ENCODE results near the gene STOX2.

The STOX2 gene

GRCh38 chr4:183898456-183898855 lies 6.7 kb upstream of the STOX2 start:
- no peak for DNase-seq

GRCh38 chr4:183903021-183903760 lies 1.9 kb upstream of the STOX2 start:
- DNase-seq = no peak

GRCh38 chr4:183905593-183906488 lies 734 bp downstream of the STOX2 start:
- DNase-seq = no peak

GRCh38 chr4:183906489-183906738 lies 1.3 kb downstream of the STOX2 start:
- DNase-seq = no peak

- DNase-seq = no peak
Observed at GRCh38 chr4:183906739-183907651, 1.9 kb downstream of the STOX2 start.

- DNase-seq = no peak
Observed at GRCh38 chr4:183907871-183908683, 3.0 kb downstream of the STOX2 start.

GRCh38 chr4:183909187-183909586 lies 4.1 kb downstream of the STOX2 start:
- no peak for DNase-seq

GRCh38 chr4:183909801-183910200 lies 4.7 kb downstream of the STOX2 start:
- DNase-seq = no peak

- no peak for DNase-seq
Observed at GRCh38 chr4:183912585-183912984, 7.5 kb downstream of the STOX2 start.

- no peak for DNase-seq
Observed at GRCh38 chr4:183915976-183916375, 10.9 kb downstream of the STOX2 start.

- no peak for DNase-seq
Observed at GRCh38 chr4:183918696-183919095, 13.6 kb downstream of the STOX2 start.

GRCh38 chr4:183919141-183919540 lies 14.0 kb downstream of the STOX2 start:
- no peak for DNase-seq

GRCh38 chr4:183920512-183920911 lies 15.4 kb downstream of the STOX2 start:
- no peak for DNase-seq

GRCh38 chr4:183921335-183921734 lies 16.2 kb downstream of the STOX2 start:
- DNase-seq = no peak

- DNase-seq = no peak
Observed at GRCh38 chr4:183924362-183925044, 19.4 kb downstream of the STOX2 start.

- no peak for DNase-seq
Observed at GRCh38 chr4:183926950-183927349, 21.8 kb downstream of the STOX2 start.

- no peak for DNase-seq
Observed at GRCh38 chr4:183932576-183932975, 27.5 kb downstream of the STOX2 start.

GRCh38 chr4:183934761-183935160 lies 29.7 kb downstream of the STOX2 start:
- no peak for DNase-seq

GRCh38 chr4:183935355-183936005 lies 30.4 kb downstream of the STOX2 start:
- DNase-seq = no peak

GRCh38 chr4:183936047-183936446 lies 30.9 kb downstream of the STOX2 start:
- no peak for DNase-seq
